ENCODE data around the gene TMC4.

TMC4 gene

DNA sequence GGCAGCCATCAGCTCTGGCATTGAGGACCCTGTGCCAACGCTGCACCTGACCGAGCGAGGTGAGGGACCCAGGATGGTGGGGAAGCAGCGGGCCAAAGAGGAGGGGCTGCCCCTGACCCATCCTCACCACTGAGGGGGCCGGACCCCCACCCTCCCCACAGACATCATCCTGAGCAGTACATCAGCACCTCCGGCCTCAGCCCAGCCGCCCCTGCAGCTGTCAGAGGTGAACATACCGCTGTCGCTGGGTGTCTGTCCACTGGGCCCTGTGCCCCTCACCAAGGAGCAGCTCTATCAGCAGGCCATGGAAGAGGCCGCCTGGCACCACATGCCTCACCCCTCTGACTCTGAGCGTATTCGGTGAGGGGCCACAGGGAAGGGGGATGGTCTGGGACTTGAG lies 20.7 kb downstream of the TMC4 start:
- ATAC-seq (replicated peaks) (no peak), DNase-seq (no peak)
- no peaks in the 10 kb centered on the region for H3K9me3 Mint-ChIP-seq
- no peak overlapping the region for H3K4me3 Mint-ChIP-seq
- peaks cover 21 to 23% of the 10 kb centered on the region in 2 donors for H3K4me1 Mint-ChIP-seq (ENCODE audit: low read depth in 2 of 2)
- no peaks in the 10 kb centered on the region for H3K27me3 Mint-ChIP-seq
- H3K27ac Mint-ChIP-seq, result peak overlapping the region in 1 of 2 donors; percentile 41
- H3K36me3 Mint-ChIP-seq (ENCODE audit: insufficient read depth), result peaks cover 63% of the 10 kb centered on the region

DNA sequence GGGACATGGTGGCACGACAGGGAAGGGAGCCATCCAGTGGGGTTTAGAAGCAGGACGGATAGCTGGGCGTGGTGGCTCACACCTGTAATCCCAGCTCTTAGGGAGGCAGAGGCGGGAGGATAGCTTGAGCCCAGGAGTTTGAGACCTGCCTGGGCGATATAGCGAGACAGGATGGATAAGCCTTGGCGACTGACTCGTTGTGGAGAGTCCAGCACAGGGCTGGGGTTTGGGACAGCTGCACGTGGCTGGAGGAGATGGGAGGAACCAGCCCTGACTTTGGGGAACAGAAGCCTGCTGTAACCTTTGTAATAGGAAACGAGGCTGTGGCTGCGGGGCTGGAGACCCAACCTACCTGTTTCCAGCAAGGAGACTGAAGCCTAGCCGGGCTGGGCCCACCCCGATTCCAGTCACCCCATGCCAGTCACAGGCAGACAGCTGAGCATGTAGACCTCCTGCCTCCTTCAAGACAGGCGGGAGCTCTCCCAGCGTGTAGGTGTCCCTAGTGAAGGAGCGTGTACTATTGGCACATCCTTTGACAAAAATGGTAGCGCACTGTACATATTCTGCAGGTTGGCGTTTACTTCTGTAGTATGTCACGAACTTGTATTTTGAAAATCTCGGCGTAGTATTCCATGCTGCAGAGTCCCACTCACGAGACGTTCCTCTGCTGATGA lies 21.5 kb downstream of the TMC4 start:
- no peaks in the 10 kb centered on the region for H3K27me3 Mint-ChIP-seq
- DNase-seq (no peak), ATAC-seq (replicated peaks) (no peak)
- no peak overlapping the region for H3K4me3 Mint-ChIP-seq
- peaks cover 60% of the 10 kb centered on the region for H3K36me3 Mint-ChIP-seq (ENCODE audit: insufficient read depth)
- H3K9me3 Mint-ChIP-seq, result no peaks in the 10 kb centered on the region
- H3K4me1 Mint-ChIP-seq (ENCODE audit: low read depth in 2 of 2), result peaks cover 16 to 18% of the 10 kb centered on the region in 2 donors
- peak overlapping the region in 1 of 2 donors; percentile 84 for H3K27ac Mint-ChIP-seq

DNA sequence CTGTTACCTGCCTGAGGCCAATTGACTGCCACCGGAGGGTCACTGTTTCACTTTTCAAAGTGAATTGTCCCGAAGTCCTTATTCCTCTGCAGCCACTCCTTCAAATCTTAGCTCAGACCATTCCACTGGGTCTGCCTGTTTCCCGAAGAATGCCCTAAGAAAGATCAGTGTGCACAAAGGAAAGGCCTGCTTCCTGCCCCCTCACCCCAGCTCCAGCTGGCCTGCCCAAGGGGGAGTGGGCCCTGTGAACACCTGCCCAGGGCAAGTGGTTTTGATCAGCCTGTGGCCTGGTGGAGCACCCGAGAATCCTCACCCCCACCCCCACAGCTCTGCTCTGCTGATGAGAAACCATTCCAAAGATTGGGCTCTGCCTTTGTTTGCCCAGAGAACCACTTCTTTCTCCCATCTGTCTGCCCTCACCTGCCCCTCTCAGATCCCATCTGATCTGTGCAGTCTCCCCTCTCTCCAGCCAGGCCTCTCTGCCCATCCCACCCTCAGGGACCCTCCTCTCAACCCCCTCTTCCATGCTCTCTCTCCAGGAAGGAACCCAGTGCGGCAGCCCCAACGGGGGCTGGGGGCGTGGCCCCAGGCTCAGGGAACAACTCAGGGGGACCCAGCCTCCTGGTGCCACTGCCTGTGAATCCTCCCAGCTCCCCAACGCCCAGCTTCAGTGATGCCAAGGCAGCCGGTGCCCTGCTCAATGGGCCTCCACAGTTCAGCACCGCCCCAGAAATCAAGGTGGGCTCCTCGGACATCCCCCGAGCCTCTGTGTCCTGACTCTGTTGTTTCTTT lies 23.7 kb downstream of the TMC4 start:
- Mint-ChIP-seq H3K4me1 (ENCODE audit: low read depth in 2 of 2) (peaks cover 7 to 12% of the 10 kb centered on the region in 2 donors), H3K9me3 (no peaks in the 10 kb centered on the region), H3K27me3 (no peaks in the 10 kb centered on the region), H3K4me3 (no peak overlapping the region), H3K27ac (peak overlapping the region; percentile 33 to 78), H3K36me3 (ENCODE audit: insufficient read depth) (peaks cover 54% of the 10 kb centered on the region)
- no peak for ATAC-seq (replicated peaks)
- no peak for DNase-seq

DNA sequence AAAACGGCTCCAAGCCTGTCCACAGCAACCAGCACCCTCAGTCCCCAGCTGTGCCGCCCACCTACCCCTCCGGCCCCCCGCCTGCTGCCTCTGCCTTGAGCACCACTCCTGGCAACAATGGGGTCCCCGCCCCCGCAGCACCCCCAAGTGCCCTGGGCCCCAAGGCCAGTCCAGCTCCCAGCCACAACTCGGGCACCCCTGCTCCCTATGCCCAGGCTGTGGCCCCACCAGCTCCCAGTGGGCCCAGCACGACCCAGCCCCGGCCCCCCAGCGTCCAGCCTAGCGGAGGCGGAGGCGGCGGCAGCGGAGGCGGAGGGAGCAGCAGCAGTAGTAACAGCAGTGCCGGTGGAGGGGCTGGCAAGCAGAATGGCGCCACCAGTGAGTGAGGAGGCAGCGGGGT lies 24.8 kb downstream of the TMC4 start:
- H3K27me3 Mint-ChIP-seq, result no peaks in the 10 kb centered on the region
- peak overlapping the region; percentile 35 to 78 for H3K27ac Mint-ChIP-seq
- no peaks in the 10 kb centered on the region for H3K9me3 Mint-ChIP-seq
- H3K4me1 Mint-ChIP-seq (ENCODE audit: low read depth in 2 of 2), result peaks cover 7 to 8% of the 10 kb centered on the region in 2 donors
- ATAC-seq (replicated peaks) (no peak), DNase-seq (no peak)
- H3K36me3 Mint-ChIP-seq (ENCODE audit: insufficient read depth), result peaks cover 54% of the 10 kb centered on the region
- no peak overlapping the region for H3K4me3 Mint-ChIP-seq

DNA sequence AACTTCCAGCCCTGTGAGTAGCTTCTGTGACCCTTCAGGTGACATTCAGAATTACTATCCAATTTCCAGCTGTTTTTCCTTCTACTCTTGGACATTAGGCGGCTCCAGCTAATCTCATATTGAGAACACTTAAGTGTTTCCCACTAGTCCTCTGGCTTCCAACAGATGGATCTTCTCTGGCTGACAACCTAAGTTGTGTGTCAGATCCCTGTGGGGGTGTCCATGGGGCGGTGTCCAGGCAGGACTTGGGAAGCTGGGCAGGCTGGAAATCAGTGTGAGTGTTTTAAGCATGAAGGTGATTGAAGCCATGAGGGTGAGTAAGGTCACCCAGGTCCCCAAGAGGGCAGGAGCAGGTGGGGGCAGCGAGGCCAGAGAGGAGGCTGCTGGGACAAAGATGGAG lies 25.3 kb downstream of the TMC4 start:
- H3K4me1 Mint-ChIP-seq (ENCODE audit: low read depth in 2 of 2), result peaks cover 7% of the 10 kb centered on the region in 2 donors
- no peak for ATAC-seq (replicated peaks)
- H3K4me3 Mint-ChIP-seq, result no peak overlapping the region
- no peak for DNase-seq
- H3K36me3 Mint-ChIP-seq (ENCODE audit: insufficient read depth), result peaks cover 57% of the 10 kb centered on the region
- H3K27ac Mint-ChIP-seq, result peak overlapping the region in 1 of 2 donors; percentile 35
- no peaks in the 10 kb centered on the region for H3K9me3 Mint-ChIP-seq
- H3K27me3 Mint-ChIP-seq, result no peaks in the 10 kb centered on the region

DNA sequence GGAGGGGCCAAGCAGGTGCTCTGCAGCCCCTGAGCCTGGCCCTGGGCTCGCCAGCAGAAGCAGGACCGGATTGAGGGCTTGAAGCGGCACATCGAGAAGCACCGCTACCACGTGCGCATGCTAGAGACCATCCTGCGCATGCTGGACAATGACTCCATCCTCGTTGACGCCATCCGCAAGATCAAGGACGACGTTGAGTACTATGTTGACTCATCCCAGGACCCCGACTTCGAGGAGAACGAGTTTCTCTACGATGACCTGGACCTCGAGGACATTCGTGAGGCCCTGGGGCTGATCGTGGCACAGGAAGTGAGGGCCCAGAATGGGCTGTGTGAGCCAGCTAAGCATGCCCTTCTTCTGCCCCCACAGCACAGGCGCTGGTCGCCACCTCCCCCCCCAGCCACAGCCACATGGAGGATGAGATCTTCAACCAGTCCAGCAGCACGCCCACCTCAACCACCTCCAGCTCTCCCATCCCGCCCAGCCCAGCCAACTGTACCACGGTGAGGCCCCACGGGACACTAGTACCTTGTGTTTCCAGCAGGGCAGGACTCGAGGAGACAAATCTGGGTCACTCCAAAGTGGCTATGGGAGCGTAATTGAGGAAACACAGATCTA lies 27.3 kb downstream of the TMC4 start:
- peaks cover 58% of the 10 kb centered on the region for H3K36me3 Mint-ChIP-seq (ENCODE audit: insufficient read depth)

DNA sequence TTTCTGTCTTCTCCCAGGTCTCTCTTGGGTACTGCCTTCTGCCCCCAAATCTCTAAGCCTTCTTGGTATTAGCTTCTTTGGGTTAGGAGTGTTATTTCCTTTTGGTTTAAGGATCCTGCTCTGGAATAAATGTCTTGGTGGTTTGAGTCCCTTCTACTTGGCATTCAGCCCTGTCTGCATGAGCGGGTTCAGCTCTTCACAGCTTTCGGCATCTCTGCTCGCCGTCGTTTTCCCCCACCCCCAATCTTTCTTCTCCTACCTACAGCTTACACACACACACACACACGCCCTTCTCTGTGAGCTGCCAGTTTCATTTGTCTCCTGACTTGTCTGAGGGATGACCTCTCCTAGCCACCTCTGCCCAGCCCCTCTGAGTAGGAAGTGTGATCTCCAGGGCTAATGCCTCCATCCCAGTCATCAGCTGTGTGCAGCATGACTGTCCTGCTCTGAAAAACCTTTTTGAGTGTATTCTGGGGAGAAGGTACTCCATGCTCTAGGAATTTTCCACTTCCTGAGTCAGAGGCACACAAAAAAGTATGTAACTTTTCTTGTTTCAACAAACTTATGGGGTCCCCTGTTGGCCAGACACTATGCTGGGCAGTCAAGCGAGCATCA lies 30.7 kb downstream of the TMC4 start:
- Mint-ChIP-seq H3K4me1 (ENCODE audit: low read depth in 2 of 2) (peaks cover 32 to 38% of the 10 kb centered on the region in 2 donors), H3K36me3 (ENCODE audit: insufficient read depth) (peaks cover 60% of the 10 kb centered on the region), H3K4me3 (no peak overlapping the region), H3K27me3 (no peaks in the 10 kb centered on the region), H3K27ac (peak overlapping the region in 1 of 2 donors; percentile 79), H3K9me3 (no peaks in the 10 kb centered on the region)
- ATAC-seq (replicated peaks) (no peak), DNase-seq (no peak)

More for the DNA sequence above, 27.3 kb downstream of the TMC4 start:
- Mint-ChIP-seq H3K4me3 (no peak overlapping the region), H3K9me3 (no peaks in the 10 kb centered on the region), H3K27ac (no peak overlapping the region), H3K27me3 (no peaks in the 10 kb centered on the region), H3K4me1 (ENCODE audit: low read depth in 2 of 2) (peaks cover 15 to 18% of the 10 kb centered on the region in 2 donors)
- ATAC-seq (replicated peaks) (no peak), DNase-seq (no peak)

DNA sequence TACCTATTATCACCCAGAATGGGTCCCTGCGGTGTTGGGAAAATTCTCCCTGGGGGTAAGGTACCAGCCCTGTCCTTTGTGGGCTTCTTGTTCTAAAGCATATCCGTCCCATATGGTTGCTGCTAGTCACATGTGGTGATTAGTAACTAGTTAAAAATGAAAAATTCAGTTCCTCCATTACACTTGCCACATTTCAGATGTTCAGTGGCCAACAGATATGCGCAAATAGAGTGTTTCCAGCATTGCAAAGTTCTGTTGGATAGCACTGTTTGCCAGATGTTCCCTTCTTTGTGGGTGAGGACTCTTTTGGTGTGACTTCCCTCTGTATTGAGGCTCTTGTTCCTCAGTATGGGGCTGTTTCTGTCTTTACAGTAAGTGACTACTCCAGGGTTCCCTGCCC lies 31.6 kb downstream of the TMC4 start:
- H3K27me3 Mint-ChIP-seq, result no peaks in the 10 kb centered on the region
- peak overlapping the region; percentile 79 to 89 for H3K27ac Mint-ChIP-seq
- H3K36me3 Mint-ChIP-seq (ENCODE audit: insufficient read depth), result peaks cover 58% of the 10 kb centered on the region
- no peak for ATAC-seq (replicated peaks)
- H3K4me1 Mint-ChIP-seq (ENCODE audit: low read depth in 2 of 2), result peaks cover 37 to 44% of the 10 kb centered on the region in 2 donors
- no peaks in the 10 kb centered on the region for H3K9me3 Mint-ChIP-seq
- H3K4me3 Mint-ChIP-seq, result no peak overlapping the region
- DNase-seq, result no peak

DNA sequence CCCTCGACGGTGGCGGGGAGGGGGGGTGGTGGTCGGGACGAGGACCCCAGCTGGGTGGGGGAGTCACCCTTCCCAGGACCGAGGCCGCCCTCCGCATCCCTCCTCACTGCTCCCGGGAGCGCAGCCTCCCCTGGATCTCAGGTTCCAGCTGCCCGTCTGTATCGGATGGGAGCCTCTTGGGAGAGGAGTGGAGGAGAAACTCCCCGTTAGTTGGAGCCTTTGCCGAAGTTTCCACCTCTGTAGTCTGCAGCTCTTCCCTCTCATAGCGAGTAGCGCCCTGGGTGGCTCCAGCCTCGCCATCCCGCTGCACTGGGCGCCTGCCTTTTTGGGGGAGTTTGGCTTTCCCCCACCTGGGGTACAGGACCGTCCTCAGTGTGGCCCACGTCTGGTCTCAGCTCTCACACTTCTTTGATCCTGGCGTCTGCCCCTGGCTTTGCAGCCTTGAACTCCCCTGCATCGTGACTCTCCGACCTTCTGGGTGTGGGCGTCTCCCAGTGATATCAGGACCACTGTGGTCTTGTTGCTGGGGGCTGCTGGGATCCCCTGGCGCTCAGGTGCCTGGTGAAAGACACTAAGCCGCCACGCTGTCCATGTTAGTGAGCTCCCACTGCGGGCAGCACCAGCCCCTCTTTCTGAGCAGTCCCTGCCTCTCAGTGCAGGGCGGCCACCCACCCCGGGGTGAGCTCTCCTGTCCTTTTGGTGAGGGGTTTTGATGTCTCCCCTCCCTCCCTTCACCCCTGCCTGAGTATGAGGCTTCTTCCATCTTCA lies 34.3 kb downstream of the TMC4 start:
- H3K27ac Mint-ChIP-seq, result peak overlapping the region; percentile 89 to 98
- DNase-seq (no peak), ATAC-seq (replicated peaks) (no peak)
- H3K9me3 Mint-ChIP-seq, result no peaks in the 10 kb centered on the region
- H3K27me3 Mint-ChIP-seq, result no peaks in the 10 kb centered on the region
- H3K4me3 Mint-ChIP-seq, result peak overlapping the region; percentile 86 to 95
- H3K36me3 Mint-ChIP-seq (ENCODE audit: insufficient read depth), result peaks cover 41% of the 10 kb centered on the region
- H3K4me1 Mint-ChIP-seq (ENCODE audit: low read depth in 2 of 2), result peaks cover 45 to 47% of the 10 kb centered on the region in 2 donors

DNA sequence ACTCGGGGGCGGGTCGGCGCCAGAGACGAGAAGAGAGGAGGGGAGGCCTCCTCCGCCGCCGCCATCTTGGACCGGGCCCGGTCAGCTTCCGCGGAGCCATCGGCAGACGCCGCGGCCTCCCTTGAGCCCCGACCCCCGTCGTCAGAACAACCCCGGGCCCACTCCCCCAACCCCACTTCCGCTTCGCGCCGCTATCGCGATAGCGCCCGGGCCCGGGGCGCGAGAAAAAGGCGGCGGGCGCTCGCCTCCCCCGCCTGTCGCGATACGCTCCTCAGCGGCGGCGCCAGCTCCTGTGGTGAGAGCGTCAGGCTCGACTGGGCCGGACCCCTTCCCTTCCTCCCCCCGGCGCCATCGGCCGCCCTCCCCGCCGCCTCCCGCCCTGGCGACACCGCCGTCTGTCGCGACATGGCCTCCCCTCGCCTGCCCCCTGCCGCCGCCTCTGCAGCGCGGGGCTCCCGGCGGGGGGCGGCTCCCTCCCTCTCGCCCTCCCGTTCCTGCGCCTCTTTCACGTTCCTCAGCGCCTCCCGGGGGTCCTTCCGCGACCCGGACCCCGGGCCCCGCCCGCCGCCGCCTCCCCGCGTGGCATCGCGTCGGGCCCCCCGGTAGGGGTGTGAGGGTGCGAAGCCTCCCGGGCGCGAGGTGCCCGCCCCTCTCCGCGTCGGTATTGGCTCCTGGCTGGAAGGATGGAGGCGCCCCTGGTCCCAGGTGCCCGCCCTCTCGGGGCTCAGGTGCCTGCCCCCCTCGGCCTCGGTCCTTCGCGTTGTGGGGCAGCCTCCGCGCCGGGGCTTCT lies 35.1 kb downstream of the TMC4 start, which contains the start of gene CNOT3:
Gene CNOT3 (plus strand): TSS at position 64 of the 790 bp plus-strand sequence. CDS start 5,217 bp downstream, outside the sequence.
- Mint-ChIP-seq H3K4me3 (peak within 1 kb of the TSS; percentile 86 to 95), H3K27me3 (no peaks in the 10 kb centered on the region), H3K27ac (peak within 1 kb of the TSS; percentile 89 to 98), H3K4me1 (ENCODE audit: low read depth in 2 of 2) (peaks cover 45 to 46% of the 10 kb centered on the region in 2 donors), H3K36me3 (ENCODE audit: insufficient read depth) (peaks cover 36% of the 10 kb centered on the region), H3K9me3 (no peaks in the 10 kb centered on the region)
- ATAC-seq (replicated peaks) (no peak), DNase-seq (peak; percentile 32 to 45 (median 33))

DNA sequence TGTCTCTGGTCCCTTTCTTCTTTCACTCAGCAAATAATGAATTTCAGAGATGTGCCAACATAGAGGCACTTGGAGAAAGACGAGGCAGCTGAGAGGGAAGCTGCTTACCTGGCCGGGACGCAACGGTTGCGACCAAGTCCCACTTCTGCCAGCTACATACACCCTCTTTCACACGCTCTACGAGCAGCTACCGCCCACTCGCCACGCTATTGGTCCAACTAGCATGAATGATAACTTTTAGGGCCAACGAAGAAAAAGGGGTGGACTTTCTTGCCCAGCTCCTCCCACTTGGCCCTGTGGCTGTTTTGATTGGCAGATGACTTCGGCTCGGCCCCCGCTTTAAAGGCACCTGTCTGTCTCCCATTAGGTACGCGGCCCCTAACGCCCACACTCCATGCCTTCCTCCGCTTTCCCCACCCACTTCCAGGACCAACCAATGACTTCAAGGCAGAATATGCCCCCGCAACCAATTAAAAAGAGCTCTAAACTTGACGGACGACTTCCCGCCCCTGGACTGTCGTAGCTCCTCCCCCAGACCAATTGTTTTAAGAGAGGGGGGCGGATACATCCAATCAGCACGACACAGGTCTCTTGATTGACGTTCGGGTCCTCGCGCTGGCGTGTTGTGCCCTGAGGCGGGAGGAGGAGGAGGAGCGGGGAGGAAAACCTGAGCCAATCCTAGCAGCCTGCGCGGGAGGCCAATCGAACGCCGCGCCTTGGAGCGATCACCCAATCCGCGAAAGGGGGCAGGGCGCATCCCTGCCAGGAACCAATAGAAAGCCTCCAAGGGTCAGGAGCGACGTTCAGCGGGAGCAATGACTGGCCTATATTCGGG lies 35.9 kb downstream of the TMC4 start:
- Mint-ChIP-seq H3K36me3 (ENCODE audit: insufficient read depth) (peaks cover 40% of the 10 kb centered on the region), H3K4me1 (ENCODE audit: low read depth in 2 of 2) (peaks cover 41 to 42% of the 10 kb centered on the region in 2 donors)
- ATAC-seq (replicated peaks), result peak; percentile 77

More for the DNA sequence above, 35.9 kb downstream of the TMC4 start:
- H3K27me3 Mint-ChIP-seq, result no peaks in the 10 kb centered on the region
- H3K4me3 Mint-ChIP-seq, result peak overlapping the region; percentile 86 to 95
- peak overlapping the region; percentile 89 to 98 for H3K27ac Mint-ChIP-seq
- peak; percentile 97 to 99 (median 98) for DNase-seq
- no peaks in the 10 kb centered on the region for H3K9me3 Mint-ChIP-seq
